ENCODE measurements around the gene RNF8. TPM values are rescaled to one million over a fixed set of nuclear protein-coding genes. Genes with fewer than 3 reads are reported as not detected.
"Not testable (repeated sequence)": the region's sequence is repeated elsewhere in the genome, so short reads cannot be mapped to it uniquely, and the experiment has no call there.

Gene RNF8
- total RNA-seq, 3 donors from 2014 or later (not counting 1 experiment from before 2014, with no cell fraction given) = 11.4 to 18.2 (median 14.0) TPM

DNA sequence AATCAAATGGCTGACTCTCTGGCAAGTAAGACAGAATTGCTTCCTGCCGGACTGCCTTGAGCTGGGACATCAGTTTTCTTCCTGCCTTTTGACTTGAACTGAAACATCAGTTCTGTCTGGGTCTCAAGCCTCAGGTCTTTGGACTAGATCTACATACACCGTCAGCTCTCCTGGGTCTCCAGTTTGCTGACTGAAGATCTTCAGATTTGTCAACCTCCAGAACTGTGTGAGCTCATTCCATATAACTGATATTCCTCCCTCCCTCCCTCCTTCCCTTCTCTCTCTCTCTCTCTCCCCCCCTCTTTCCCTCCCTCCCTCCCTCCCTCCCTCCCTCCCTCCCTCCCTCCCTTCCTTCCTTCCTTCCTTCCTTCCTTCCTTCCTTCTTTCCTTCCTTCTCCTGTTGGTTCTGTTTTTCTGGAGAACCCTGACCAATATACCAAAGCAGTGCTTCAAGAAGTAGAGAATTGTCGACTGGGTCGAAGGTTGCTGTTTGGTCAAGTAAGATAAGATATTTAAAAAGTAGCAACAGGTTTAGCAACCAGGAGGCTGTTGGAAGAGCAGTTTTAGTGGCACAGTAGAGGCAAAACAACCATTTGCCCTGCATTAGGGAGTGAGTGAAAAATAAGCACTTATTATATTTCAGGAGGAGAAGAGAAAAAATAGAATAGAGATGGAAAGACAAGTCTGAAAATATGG lies 46.2 kb downstream of the RNF8 start:
- DNase-seq = no peak
- 69% methylated on average over 4 of the region's 4 CpGs for WGBS (ENCODE audit: insufficient coverage)
- no peak for ATAC-seq
- no peak overlapping the region for H3K4me3 Mint-ChIP-seq
- H3K36me3 ChIP-seq (ENCODE audit: control insufficient read depth, insufficient read depth, low read length) = no peaks in the 10 kb centered on the region
- peaks cover 0 to 5% of the 10 kb centered on the region in 2 donors for H3K27me3 Mint-ChIP-seq (ENCODE audit: low read depth in 2 of 2)
- peaks cover 16 to 19% of the 10 kb centered on the region in 2 donors for H3K4me1 Mint-ChIP-seq
- no peak overlapping the region for H3K27ac Mint-ChIP-seq
- no peaks in the 10 kb centered on the region for H3K9me3 ChIP-seq (ENCODE audit: control insufficient read depth, insufficient read depth, low read length)
- no peaks in the 10 kb centered on the region for H3K4me1 ChIP-seq (ENCODE audit: control insufficient read depth, insufficient read depth, low read length)
- H3K36me3 Mint-ChIP-seq = no peaks in the 10 kb centered on the region
- TF ChIP-seq CTCF (IDR thresholded peaks at IDR 0.05) = no peak
- H3K4me3 ChIP-seq (ENCODE audit: low read length) = no peak overlapping the region
- no peaks in the 10 kb centered on the region for H3K9me3 Mint-ChIP-seq
- H3K27me3 ChIP-seq (ENCODE audit: control insufficient read depth, insufficient read depth, low read length) = no peaks in the 10 kb centered on the region
- H3K27ac ChIP-seq (ENCODE audit: low read length) = no peak overlapping the region
- intact Hi-C loops (cut with micrococcal nuclease) = no loop called here

DNA sequence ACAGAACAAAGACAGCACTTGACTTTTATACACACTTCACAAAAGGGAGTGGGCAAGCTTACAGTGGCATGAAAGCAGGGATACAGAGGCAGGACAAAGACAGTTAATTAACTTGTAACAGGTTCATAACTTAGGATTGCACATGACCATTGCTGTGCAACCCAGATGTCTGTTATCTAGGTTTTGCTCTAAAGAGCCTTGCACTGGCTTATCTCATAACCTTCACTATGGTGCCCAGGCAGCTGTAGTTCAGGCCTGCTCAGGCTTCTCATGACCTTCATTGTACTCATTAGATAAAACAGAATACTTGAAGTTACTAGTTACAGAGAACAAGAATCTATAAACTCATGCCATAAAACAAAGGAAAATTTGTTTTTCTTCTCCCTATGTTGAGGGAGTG lies 47.9 kb downstream of the RNF8 start:
- H3K4me1 ChIP-seq (ENCODE audit: control insufficient read depth, insufficient read depth, low read length); H3K27me3 Mint-ChIP-seq (ENCODE audit: low read depth in 2 of 2); H3K27me3 ChIP-seq (ENCODE audit: control insufficient read depth, insufficient read depth, low read length); H3K4me3 Mint-ChIP-seq; H3K27ac Mint-ChIP-seq; H3K36me3 ChIP-seq (ENCODE audit: control insufficient read depth, insufficient read depth, low read length); ATAC-seq; H3K27ac ChIP-seq (ENCODE audit: low read length); DNase-seq; H3K9me3 Mint-ChIP-seq; H3K9me3 ChIP-seq (ENCODE audit: control insufficient read depth, insufficient read depth, low read length); H3K36me3 Mint-ChIP-seq; H3K4me3 ChIP-seq (ENCODE audit: low read length); intact Hi-C loops (cut with micrococcal nuclease): not testable (repeated sequence)
- H3K4me1 Mint-ChIP-seq = peaks cover 16 to 19% of the 10 kb centered on the region in 2 donors

DNA sequence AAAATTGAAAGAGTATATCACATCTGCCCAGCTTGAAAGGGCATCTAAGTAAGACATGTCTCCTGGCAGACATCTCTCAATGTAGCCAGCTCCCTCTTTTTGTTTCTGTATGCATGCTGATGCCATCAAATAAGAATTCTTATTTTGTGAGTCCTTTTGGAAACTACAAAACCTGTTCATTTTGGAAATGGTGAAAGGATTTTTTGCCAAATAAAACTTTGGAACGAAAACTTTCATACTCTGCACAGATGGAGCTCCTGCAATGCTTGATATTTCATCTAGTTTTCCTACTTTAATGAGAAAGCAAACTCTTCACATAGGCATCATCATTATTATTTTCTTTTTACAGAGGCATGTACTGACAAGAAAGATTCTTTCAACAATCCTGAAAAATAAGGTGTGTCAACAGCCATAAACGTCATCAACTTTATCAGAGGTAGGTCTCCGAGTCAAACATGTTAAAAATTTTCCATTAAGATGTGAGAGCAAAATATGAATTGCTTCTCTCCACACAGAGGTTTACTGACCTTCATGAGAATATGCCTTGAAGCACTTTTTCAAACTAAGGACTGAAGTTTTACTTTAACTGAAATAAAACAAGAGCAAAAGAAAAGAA lies 53.1 kb downstream of the RNF8 start:
- Histone ChIP-seq H3K27me3 (ENCODE audit: control insufficient read depth, insufficient read depth, low read length) (no peaks in the 10 kb centered on the region), H3K36me3 (ENCODE audit: control insufficient read depth, insufficient read depth, low read length) (no peaks in the 10 kb centered on the region), H3K27ac (ENCODE audit: low read length) (no peak overlapping the region), H3K4me1 (ENCODE audit: control insufficient read depth, insufficient read depth, low read length) (no peaks in the 10 kb centered on the region), H3K9me3 (ENCODE audit: control insufficient read depth, insufficient read depth, low read length) (no peaks in the 10 kb centered on the region), H3K4me3 (ENCODE audit: low read length) (no peak overlapping the region)
- Mint-ChIP-seq H3K36me3 (no peaks in the 10 kb centered on the region), H3K4me3 (no peak overlapping the region), H3K9me3 (no peaks in the 10 kb centered on the region), H3K4me1 (no peaks in the 10 kb centered on the region), H3K27ac (no peak overlapping the region), H3K27me3 (ENCODE audit: low read depth in 2 of 2) (peaks cover 13 to 14% of the 10 kb centered on the region in 2 donors)
- intact Hi-C loops (cut with micrococcal nuclease) = no loop called here
- WGBS (ENCODE audit: insufficient coverage) = 88% methylated on average over 3 of the region's 3 CpGs
- TF ChIP-seq CTCF (IDR thresholded peaks at IDR 0.05) = no peak
- no peak for DNase-seq
- ATAC-seq = no peak

DNA sequence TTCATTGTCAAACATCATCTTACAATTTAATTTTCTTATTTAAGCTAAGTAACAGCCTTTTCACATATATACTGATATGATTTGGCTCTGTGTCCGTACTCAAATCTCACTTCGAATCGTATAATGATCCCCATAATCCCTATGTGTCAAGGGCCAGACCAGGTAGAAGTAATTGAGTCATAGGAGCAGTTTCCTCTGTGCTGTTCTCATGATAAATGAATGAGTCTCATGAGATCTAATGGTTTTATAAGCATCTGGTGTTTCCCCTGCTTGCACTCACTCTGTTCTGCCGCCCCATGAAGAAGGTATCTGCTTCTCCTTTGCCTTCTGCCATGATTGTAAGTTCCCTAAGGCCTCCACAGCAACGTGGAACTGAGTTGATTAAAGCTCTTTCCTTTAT lies 54.2 kb downstream of the RNF8 start:
- ATAC-seq = no peak
- Mint-ChIP-seq H3K4me3 (no peak overlapping the region), H3K36me3 (no peaks in the 10 kb centered on the region), H3K9me3 (no peaks in the 10 kb centered on the region), H3K27me3 (ENCODE audit: low read depth in 2 of 2) (peaks cover 14 to 17% of the 10 kb centered on the region in 2 donors), H3K4me1 (no peaks in the 10 kb centered on the region), H3K27ac (no peak overlapping the region)
- Histone ChIP-seq H3K36me3 (ENCODE audit: control insufficient read depth, insufficient read depth, low read length) (no peaks in the 10 kb centered on the region), H3K4me1 (ENCODE audit: control insufficient read depth, insufficient read depth, low read length) (no peaks in the 10 kb centered on the region), H3K4me3 (ENCODE audit: low read length) (no peak overlapping the region), H3K27me3 (ENCODE audit: control insufficient read depth, insufficient read depth, low read length) (no peaks in the 10 kb centered on the region), H3K9me3 (ENCODE audit: control insufficient read depth, insufficient read depth, low read length) (no peaks in the 10 kb centered on the region), H3K27ac (ENCODE audit: low read length) (no peak overlapping the region)
- 94% methylated on average over 4 of the region's 5 CpGs for WGBS (ENCODE audit: insufficient coverage)
- DNase-seq = no peak
- intact Hi-C loops (cut with micrococcal nuclease) = no loop called here
- no peak for TF ChIP-seq CTCF (IDR thresholded peaks at IDR 0.05)

Measured in natural killer cell (primary cell).